Endothelial cell of umbilical vein (primary cell): ENCODE data around the gene EIF2S2. TPM values are rescaled to one million over a fixed set of nuclear protein-coding genes. Genes with fewer than 3 reads are reported as not detected.

Experiments used
- BruUV-seq: library from RNA; stranded (reverse); fragments of 400-500 nt; replicated peaks from 2 replicates; lab custom pipeline; 2021; lab: Mats Ljungman, UMichigan
- CTCF ChIA-PET: fragments of 300-600, 350-600 bp; sonication (Branson Sonifier 250); formaldehyde crosslinking; loops from one replicate; lab custom pipeline; 2021; ENCODE audit warnings: antibody characterized with exemption, inconsistent platforms; lab: Charles Lee
- POLR2A ChIA-PET: fragments of 300-600, 350-600 bp; sonication (Branson Sonifier 250); formaldehyde crosslinking; loops from one replicate; lab custom pipeline; 2021; ENCODE audit warnings: antibody characterized with exemption, inconsistent platforms; lab: Charles Lee
- DNase-seq: peaks from one replicate; pipeline ENCODE4 v3.0.0-alpha.2; 2011; ENCODE audit warnings: low read depth, low spot score
- FAIRE-seq: peaks from 2 replicates; lab custom pipeline; 2011; peaks lifted over from hg19 to GRCh38; lab: Jason Lieb, UNC
- H2AFZ ChIP-seq: 2 replicates; pipeline ENCODE4 v1.6.0; 2012; ENCODE audit warnings: low read depth, low read length, control low read depth, inconsistent platforms
- H3K27ac ChIP-seq: 2 replicates; pipeline ENCODE4 v1.5.1; 2011; ENCODE audit warnings: low read depth, mild to moderate bottlenecking, control low read depth, low read length, moderate library complexity; ENCODE audit not compliant: insufficient read depth
- H3K27me3 ChIP-seq, 2 experiments: 2 replicates each; pipeline versions ENCODE4 v1.6.0 to v1.6.1; 2011; ENCODE audit warnings: low read length in 2 of 2, mixed read lengths in 1 of 2; ENCODE audit not compliant: control insufficient read depth in 2 of 2, insufficient read depth in 2 of 2
- H3K36me3 ChIP-seq, 2 experiments: 2 replicates in 1 of 2; 3 replicates in 1 of 2; pipeline ENCODE4 v1.5.1; 2011; ENCODE audit warnings: low read length in 2 of 2, mild to moderate bottlenecking in 1 of 2, moderate library complexity in 1 of 2; ENCODE audit not compliant: control insufficient read depth in 2 of 2, insufficient read depth in 2 of 2; ENCODE audit errors: extremely low read depth in 1 of 2
- H3K4me1 ChIP-seq: 3 replicates; pipeline ENCODE4 v1.5.1; 2011; ENCODE audit warnings: mild to moderate bottlenecking, low read length; ENCODE audit not compliant: control insufficient read depth, insufficient read depth; ENCODE audit errors: extremely low read depth
- H3K4me2 ChIP-seq: 2 replicates; pipeline ENCODE4 v1.6.1; 2011; ENCODE audit warnings: low read length, control low read depth, mixed read lengths; ENCODE audit not compliant: insufficient read depth
- H3K4me3 ChIP-seq, 3 experiments: fragments of 200-600 bp in 1 of 3; sonication (generic), shearing (Covaris generic) in 1 of 3; replicated peaks in 1 of 3; 2 replicates each; pipeline ENCODE4 v1.5.1; 2011 to 2016; ENCODE audit warnings: control low read depth in 3 of 3, low read length in 3 of 3, mild to moderate bottlenecking in 2 of 3, inconsistent platforms in 1 of 3, low read depth in 1 of 3, moderate library complexity in 1 of 3; ENCODE audit not compliant: insufficient read depth in 1 of 3
- H3K79me2 ChIP-seq: 2 replicates; pipeline ENCODE4 v1.6.0; 2012; ENCODE audit warnings: low read length, inconsistent platforms; ENCODE audit not compliant: control insufficient read depth, insufficient read depth
- H3K9ac ChIP-seq: replicated peaks from 2 replicates; pipeline ENCODE3; 2011; ENCODE audit warnings: low read length, control low read depth; ENCODE audit not compliant: insufficient read depth; ENCODE audit errors: extremely low read depth
- H3K9me1 ChIP-seq: replicated peaks from 3 replicates; pipeline ENCODE4 v1.6.0; 2011; ENCODE audit warnings: mild to moderate bottlenecking, low read length; ENCODE audit not compliant: control insufficient read depth, insufficient read depth; ENCODE audit errors: extremely low read depth
- H3K9me3 ChIP-seq: replicated peaks from 2 replicates; pipeline ENCODE4 v1.5.1; 2012; ENCODE audit warnings: low read length, inconsistent platforms; ENCODE audit not compliant: control insufficient read depth, insufficient read depth
- H4K20me1 ChIP-seq: replicated peaks from 2 replicates; pipeline ENCODE3; 2011; ENCODE audit warnings: mild to moderate bottlenecking, low read length; ENCODE audit not compliant: control insufficient read depth, insufficient read depth; ENCODE audit errors: extremely low read depth
- EZH2 ChIP-seq: IDR thresholded peaks from 2 replicates; pipeline ENCODE4 v1.6.1; 2012; ENCODE audit warnings: borderline replicate concordance, low read depth, mild to moderate bottlenecking, moderate library complexity, low read length, inconsistent platforms; ENCODE audit not compliant: severe bottlenecking
- FOS ChIP-seq: IDR thresholded peaks from 2 replicates; pipeline ENCODE4 v1.6.1; 2011; ENCODE audit warnings: mild to moderate bottlenecking, low read length, moderate library complexity, borderline replicate concordance; ENCODE audit not compliant: insufficient read depth
- GATA2 ChIP-seq: IDR thresholded peaks from 2 replicates; pipeline ENCODE4 v1.7.0; 2011; ENCODE audit warnings: low read depth, mild to moderate bottlenecking, moderate library complexity, mixed read lengths, low read length; ENCODE audit not compliant: insufficient read length, insufficient read depth
- JUN ChIP-seq: IDR thresholded peaks from 2 replicates; pipeline ENCODE4 v1.6.1; 2011; ENCODE audit warnings: borderline replicate concordance, low read depth; ENCODE audit not compliant: insufficient read length, insufficient read depth
- MYC ChIP-seq: IDR thresholded peaks from one replicate; pipeline ENCODE4 v1.6.1; 2011; ENCODE audit warnings: mild to moderate bottlenecking, low read depth, low read length
- POLR2A ChIP-seq: IDR thresholded peaks from 2 replicates; pipeline ENCODE4 v1.6.1; 2012; ENCODE audit warnings: low read depth, mild to moderate bottlenecking, control low read depth, low read length
- POLR2AphosphoS5 ChIP-seq: IDR thresholded peaks from 2 replicates; pipeline ENCODE4 v1.6.1; 2012; ENCODE audit warnings: low read depth, mild to moderate bottlenecking, control low read depth, low read length, moderate library complexity; ENCODE audit not compliant: insufficient read depth
- dilution Hi-C: fragments of 300-500 bp; cut with MboI; formaldehyde crosslinking; loops from one replicate; pipeline ENCODE4 v1.15.0; 2019; ENCODE audit warnings: low sequenced_read_pairs; ENCODE audit not compliant: extremely low pct_ligation_motif_present
- intact Hi-C: fragments of 100-400 bp; cut with micrococcal nuclease; formaldehyde crosslinking; loops from one replicate; pipeline ENCODE4 v1.10.0; 2022
- polyA plus RNA-seq, 4 experiments: library from polyadenylated mRNA; depleted of rRNA in 3 of 4; stranded (reverse) in 3 of 4; unstranded in 1 of 4; fragments of >200 nt; gene quantifications; 2 replicates each; pipeline versions ENCODE4 v1.2.1 to v1.2.3, GENCODE V29; 2011 to 2012; ENCODE audit warnings: missing spikeins in 1 of 4
- total RNA-seq: library from RNA; stranded (reverse); gene quantifications from 2 replicates; pipeline ENCODE4 v1.2.3, GENCODE V29; 2021
- TF ChIP-seq, protein P1 (sequence below), 2 donors: IDR thresholded peaks; 1 replicate in 1 of 2; 2 replicates in 1 of 2; pipeline ENCODE4 v1.5.1; 2011; ENCODE audit warnings: low read length in 2 of 2, mild to moderate bottlenecking in 2 of 2, moderate library complexity in 2 of 2, control low read depth in 1 of 2, inconsistent platforms in 1 of 2, low read depth in 1 of 2; ENCODE audit not compliant: insufficient read depth in 1 of 2; ENCODE audit errors: extremely low read depth in 1 of 2
- TF ChIP-seq, protein P2 (sequence below): IDR thresholded peaks from 2 replicates; pipeline ENCODE4 v1.6.1; 2011; ENCODE audit not compliant: insufficient read depth, insufficient read length

EIF2S2 gene
- total and polyA plus RNA-seq, 2 donors (not counting 3 experiments of a cell fraction or from before 2014, with no cell fraction given) = 38.8 to 99.3 TPM

DNA sequence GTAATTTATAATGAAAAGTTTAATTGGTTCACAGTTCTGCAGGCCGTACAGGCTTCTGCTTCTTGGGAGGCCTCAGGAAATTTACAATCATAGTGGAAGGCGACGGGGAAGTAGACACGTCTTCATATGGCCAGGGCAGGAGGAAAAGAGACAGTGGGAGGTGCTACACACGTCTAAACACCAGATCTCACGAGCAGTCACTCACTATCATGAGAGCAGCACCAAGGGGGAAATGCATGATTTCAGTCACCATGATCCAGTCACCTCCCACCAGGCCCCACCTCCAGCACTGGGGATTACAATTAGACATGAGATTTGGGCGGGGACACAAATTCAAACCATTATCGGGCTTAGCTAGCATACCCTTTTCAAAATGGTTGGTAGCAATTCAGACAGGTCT lies 41.2 kb downstream of the EIF2S2 start:
- no peak for DNase-seq
- no peak for FAIRE-seq
- Histone ChIP-seq H2AFZ (no peak overlapping the region), H3K9me3 (no peaks in the 10 kb centered on the region), H3K79me2 (peaks cover 17% of the 10 kb centered on the region), H3K27ac (no peak overlapping the region), H3K27me3 (no peaks in the 10 kb centered on the region), H4K20me1 (no peaks in the 10 kb centered on the region), H3K4me3 (no peak overlapping the region), H3K4me1 (no peaks in the 10 kb centered on the region), H3K9me1 (no peaks in the 10 kb centered on the region), H3K4me2 (no peak overlapping the region), H3K36me3 (peaks cover 0 to 13% of the 10 kb centered on the region in 2 experiments), H3K9ac (no peak overlapping the region)
- ChIA-PET POLR2A (no interaction called here), CTCF (interaction anchor here (5.7 kb wide), 1 partner anchor 210 kb away, joined by 158 read pairs; no protein-coding TSS in a partner anchor)
- dilution Hi-C loops (no loop called here), intact Hi-C loops (loop anchor here (1.0 to 5.0 kb wide), 3 partner anchors 58 to 339 kb away; partner anchors contain the start of gene ZNF341)
- TF ChIP-seq GATA2 = no peak
- TF ChIP-seq MYC = no peak
- TF ChIP-seq JUN = no peak
- TF ChIP-seq, protein P1, sequence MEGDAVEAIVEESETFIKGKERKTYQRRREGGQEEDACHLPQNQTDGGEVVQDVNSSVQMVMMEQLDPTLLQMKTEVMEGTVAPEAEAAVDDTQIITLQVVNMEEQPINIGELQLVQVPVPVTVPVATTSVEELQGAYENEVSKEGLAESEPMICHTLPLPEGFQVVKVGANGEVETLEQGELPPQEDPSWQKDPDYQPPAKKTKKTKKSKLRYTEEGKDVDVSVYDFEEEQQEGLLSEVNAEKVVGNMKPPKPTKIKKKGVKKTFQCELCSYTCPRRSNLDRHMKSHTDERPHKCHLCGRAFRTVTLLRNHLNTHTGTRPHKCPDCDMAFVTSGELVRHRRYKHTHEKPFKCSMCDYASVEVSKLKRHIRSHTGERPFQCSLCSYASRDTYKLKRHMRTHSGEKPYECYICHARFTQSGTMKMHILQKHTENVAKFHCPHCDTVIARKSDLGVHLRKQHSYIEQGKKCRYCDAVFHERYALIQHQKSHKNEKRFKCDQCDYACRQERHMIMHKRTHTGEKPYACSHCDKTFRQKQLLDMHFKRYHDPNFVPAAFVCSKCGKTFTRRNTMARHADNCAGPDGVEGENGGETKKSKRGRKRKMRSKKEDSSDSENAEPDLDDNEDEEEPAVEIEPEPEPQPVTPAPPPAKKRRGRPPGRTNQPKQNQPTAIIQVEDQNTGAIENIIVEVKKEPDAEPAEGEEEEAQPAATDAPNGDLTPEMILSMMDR (IDR thresholded peaks at IDR 0.05; ENCODE audit: extremely low read depth in 1 of 2, insufficient read depth in 1 of 2, low read depth in 1 of 2, low read length in 2 of 2) = no peak
- TF ChIP-seq EZH2 = no peak
- TF ChIP-seq POLR2AphosphoS5 = no peak
- TF ChIP-seq POLR2A = no peak
- TF ChIP-seq FOS = no peak
- TF ChIP-seq, protein P2, sequence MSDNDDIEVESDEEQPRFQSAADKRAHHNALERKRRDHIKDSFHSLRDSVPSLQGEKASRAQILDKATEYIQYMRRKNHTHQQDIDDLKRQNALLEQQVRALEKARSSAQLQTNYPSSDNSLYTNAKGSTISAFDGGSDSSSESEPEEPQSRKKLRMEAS = no peak
- no TSS peak for BruUV-seq
